ENCODE data around the gene CCN5.

Gene CCN5

DNA sequence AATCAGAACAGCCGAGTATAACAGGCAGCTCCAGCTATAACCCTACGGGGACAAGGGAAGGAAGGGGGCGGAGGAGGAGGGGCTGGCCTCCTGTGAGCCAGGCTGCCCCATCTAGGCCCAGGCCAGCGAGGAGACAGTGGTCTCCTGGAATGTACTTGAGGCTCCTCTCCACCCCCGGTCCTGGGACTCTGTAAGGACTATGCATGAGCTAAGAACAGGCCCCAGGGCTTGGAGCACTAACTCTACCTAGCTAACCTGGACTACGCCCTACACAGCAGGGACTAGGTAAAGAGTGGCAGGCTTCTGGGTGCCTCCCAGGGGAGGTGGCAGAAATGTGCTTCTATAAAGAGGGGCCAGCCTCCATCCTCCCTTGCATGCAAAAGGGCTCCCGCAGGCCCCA, 39.4 kb downstream of the CCN5 start:
- Histone ChIP-seq H3K79me2 (ENCODE audit: insufficient read depth, low read length) (no peaks in the 10 kb centered on the region), H3K27me3 (ENCODE audit: insufficient read depth, low read length) (peaks cover 15% of the 10 kb centered on the region; the same call in 1 of the 2 replicates), H3K9ac (ENCODE audit: low read length) (no peak overlapping the region), H4K20me1 (ENCODE audit: insufficient read depth, low read length) (no peaks in the 10 kb centered on the region), H3F3A (ENCODE audit: insufficient read depth, low read length) (no peaks in the 10 kb centered on the region), H3K36me3 (ENCODE audit: insufficient read depth, low read length) (no peaks in the 10 kb centered on the region), H3K4me3 (ENCODE audit: low read depth, low read length, poor library complexity, severe bottlenecking) (no peak overlapping the region), H2AFZ (ENCODE audit: low read length) (no peak overlapping the region), H3K9me3 (ENCODE audit: low read length) (no peaks in the 10 kb centered on the region), H3K27ac (ENCODE audit: low read depth, low read length, poor library complexity, severe bottlenecking) (no peak overlapping the region), H3K4me2 (ENCODE audit: low read length) (no peak overlapping the region), H3K9me2 (ENCODE audit: low read depth, low read length) (no peaks in the 10 kb centered on the region), H3K4me1 (ENCODE audit: insufficient read depth, low read length, severe bottlenecking) (peaks cover 6% of the 10 kb centered on the region)
- TF ChIP-seq, protein P1, sequence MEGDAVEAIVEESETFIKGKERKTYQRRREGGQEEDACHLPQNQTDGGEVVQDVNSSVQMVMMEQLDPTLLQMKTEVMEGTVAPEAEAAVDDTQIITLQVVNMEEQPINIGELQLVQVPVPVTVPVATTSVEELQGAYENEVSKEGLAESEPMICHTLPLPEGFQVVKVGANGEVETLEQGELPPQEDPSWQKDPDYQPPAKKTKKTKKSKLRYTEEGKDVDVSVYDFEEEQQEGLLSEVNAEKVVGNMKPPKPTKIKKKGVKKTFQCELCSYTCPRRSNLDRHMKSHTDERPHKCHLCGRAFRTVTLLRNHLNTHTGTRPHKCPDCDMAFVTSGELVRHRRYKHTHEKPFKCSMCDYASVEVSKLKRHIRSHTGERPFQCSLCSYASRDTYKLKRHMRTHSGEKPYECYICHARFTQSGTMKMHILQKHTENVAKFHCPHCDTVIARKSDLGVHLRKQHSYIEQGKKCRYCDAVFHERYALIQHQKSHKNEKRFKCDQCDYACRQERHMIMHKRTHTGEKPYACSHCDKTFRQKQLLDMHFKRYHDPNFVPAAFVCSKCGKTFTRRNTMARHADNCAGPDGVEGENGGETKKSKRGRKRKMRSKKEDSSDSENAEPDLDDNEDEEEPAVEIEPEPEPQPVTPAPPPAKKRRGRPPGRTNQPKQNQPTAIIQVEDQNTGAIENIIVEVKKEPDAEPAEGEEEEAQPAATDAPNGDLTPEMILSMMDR (IDR thresholded peaks at IDR 0.05; ENCODE audit: low read length), result no peak
- no peak for TF ChIP-seq EZH2 (IDR thresholded peaks at IDR 0.05; ENCODE audit: borderline replicate concordance, low read length)

DNA sequence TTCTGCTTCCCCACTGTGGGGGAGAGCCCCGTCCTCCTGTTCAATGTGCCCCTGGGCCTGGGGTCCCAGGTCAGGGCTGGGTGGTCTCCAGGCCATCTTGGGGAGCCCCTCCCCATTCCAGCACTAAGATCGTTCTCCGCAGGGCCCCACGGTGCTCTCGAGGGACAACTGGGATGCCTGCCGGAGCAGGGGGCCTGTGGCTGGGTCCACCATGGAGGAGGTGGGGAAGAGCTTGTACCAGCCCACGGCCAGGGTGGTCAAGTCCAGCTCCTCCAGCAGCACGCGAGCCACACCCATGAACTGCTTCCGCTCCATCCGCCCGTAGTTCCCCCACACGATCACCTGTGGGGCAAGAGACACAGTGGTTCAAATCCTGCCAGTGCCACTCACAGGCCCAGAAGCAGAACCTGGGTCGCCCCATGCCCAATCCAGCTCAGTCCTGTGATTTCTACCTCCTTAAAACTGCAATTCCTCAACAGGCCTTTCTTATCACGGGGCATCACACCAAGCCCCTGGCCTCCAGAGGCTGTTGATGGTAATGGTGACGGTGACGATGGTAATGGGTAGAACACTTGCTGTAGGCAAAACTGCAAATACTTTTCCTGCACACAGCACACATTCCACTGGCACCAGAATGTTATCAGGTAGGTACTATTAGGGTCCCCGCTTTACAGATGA, 41.0 kb downstream of the CCN5 start:
- Histone ChIP-seq H3K4me3 (ENCODE audit: low read depth, low read length, poor library complexity, severe bottlenecking) (no peak overlapping the region), H3K36me3 (ENCODE audit: insufficient read depth, low read length) (no peaks in the 10 kb centered on the region), H3K79me2 (ENCODE audit: insufficient read depth, low read length) (no peaks in the 10 kb centered on the region), H2AFZ (ENCODE audit: low read length) (no peak overlapping the region), H3K27me3 (ENCODE audit: insufficient read depth, low read length) (peaks cover 15% of the 10 kb centered on the region; the same call in 1 of the 2 replicates), H3F3A (ENCODE audit: insufficient read depth, low read length) (no peaks in the 10 kb centered on the region), H3K9me3 (ENCODE audit: low read length) (no peaks in the 10 kb centered on the region), H3K27ac (ENCODE audit: low read depth, low read length, poor library complexity, severe bottlenecking) (no peak overlapping the region), H3K4me2 (ENCODE audit: low read length) (no peak overlapping the region), H3K9me2 (ENCODE audit: low read depth, low read length) (no peaks in the 10 kb centered on the region), H3K4me1 (ENCODE audit: insufficient read depth, low read length, severe bottlenecking) (peaks cover 6% of the 10 kb centered on the region), H4K20me1 (ENCODE audit: insufficient read depth, low read length) (no peaks in the 10 kb centered on the region), H3K9ac (ENCODE audit: low read length) (no peak overlapping the region)
- no peak for TF ChIP-seq EZH2 (IDR thresholded peaks at IDR 0.05; ENCODE audit: borderline replicate concordance, low read length)
- TF ChIP-seq, protein P1 (IDR thresholded peaks at IDR 0.05; ENCODE audit: low read length), result no peak

DNA sequence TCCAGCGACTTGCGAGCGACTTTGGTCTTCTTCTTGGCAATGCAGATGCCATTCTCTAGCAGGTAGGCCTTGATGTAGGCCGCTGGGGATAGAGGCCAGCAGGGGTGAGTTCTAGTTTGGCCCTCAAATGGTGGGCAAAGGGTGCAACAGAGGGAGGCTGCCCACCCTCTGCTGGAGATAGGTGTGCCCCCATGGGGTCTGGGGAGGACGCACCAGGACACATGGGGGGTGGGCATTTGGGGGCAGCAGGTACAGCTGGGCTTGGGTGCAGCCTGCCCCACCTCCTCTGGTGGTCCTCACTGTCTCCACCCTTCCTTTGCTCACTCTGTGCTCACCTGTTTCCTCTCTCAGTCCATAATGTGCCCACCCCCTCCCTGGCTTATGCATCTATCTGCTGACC, 41.8 kb downstream of the CCN5 start:
- no peak overlapping the region for H2AFZ ChIP-seq (ENCODE audit: low read length)
- no peaks in the 10 kb centered on the region for H3F3A ChIP-seq (ENCODE audit: insufficient read depth, low read length)
- H4K20me1 ChIP-seq (ENCODE audit: insufficient read depth, low read length), result no peaks in the 10 kb centered on the region
- peaks cover 6% of the 10 kb centered on the region for H3K4me1 ChIP-seq (ENCODE audit: insufficient read depth, low read length, severe bottlenecking)
- no peaks in the 10 kb centered on the region for H3K9me2 ChIP-seq (ENCODE audit: low read depth, low read length)
- H3K9me3 ChIP-seq (ENCODE audit: low read length), result no peaks in the 10 kb centered on the region
- no peak overlapping the region for H3K9ac ChIP-seq (ENCODE audit: low read length)
- peaks cover 13% of the 10 kb centered on the region; the same call in 1 of the 2 replicates for H3K27me3 ChIP-seq (ENCODE audit: insufficient read depth, low read length)
- no peak overlapping the region for H3K4me2 ChIP-seq (ENCODE audit: low read length)
- no peak for TF ChIP-seq EZH2 (IDR thresholded peaks at IDR 0.05; ENCODE audit: borderline replicate concordance, low read length)
- TF ChIP-seq, protein P1 (IDR thresholded peaks at IDR 0.05; ENCODE audit: low read length), result no peak
- H3K79me2 ChIP-seq (ENCODE audit: insufficient read depth, low read length), result no peaks in the 10 kb centered on the region
- no peaks in the 10 kb centered on the region for H3K36me3 ChIP-seq (ENCODE audit: insufficient read depth, low read length)
- no peak overlapping the region for H3K4me3 ChIP-seq (ENCODE audit: low read depth, low read length, poor library complexity, severe bottlenecking)
- no peak overlapping the region for H3K27ac ChIP-seq (ENCODE audit: low read depth, low read length, poor library complexity, severe bottlenecking)

All from OCI-LY1 (cell line).